Ascending aorta (tissue), 2 donors: ENCODE data around the gene RGS3. TPM values are rescaled to one million over a fixed set of nuclear protein-coding genes. Genes with fewer than 3 reads are reported as not detected.

Experiments used
- DNase-seq, 2 donors: peaks; one replicate each; pipeline ENCODE4 v3.0.0-alpha.2; 2019; ENCODE audit warnings: low spot score in 2 of 2
- H3K27ac ChIP-seq, 2 donors: fragments of 200-600 bp; sonication (generic); one replicate each; pipeline ENCODE4 v1.5.1; 2016 to 2017; ENCODE audit warnings: mild to moderate bottlenecking in 1 of 2
- H3K27me3 ChIP-seq: fragments of 200-600 bp; sonication (generic); one replicate; pipeline ENCODE4 v1.5.1; 2017
- H3K36me3 ChIP-seq, 2 donors: fragments of 200-600 bp; sonication (generic); one replicate each; pipeline ENCODE4 v1.5.1; 2016
- H3K4me1 ChIP-seq, 2 donors: fragments of 200-600 bp; sonication (generic); one replicate each; pipeline ENCODE4 v1.5.1; 2016 to 2017; ENCODE audit warnings: mild to moderate bottlenecking in 1 of 2
- H3K4me3 ChIP-seq, 2 donors: fragments of 200-600 bp; sonication (generic); one replicate each; pipeline ENCODE4 v1.5.1; 2016 to 2017; ENCODE audit warnings: mild to moderate bottlenecking in 1 of 2
- H3K9me3 ChIP-seq, 2 donors: fragments of 200-600 bp; sonication (generic); one replicate each; pipeline ENCODE4 v1.5.1; 2016
- intact Hi-C: fragments of 100-400 bp; cut with DNase I; formaldehyde crosslinking; loops from one replicate; pipeline ENCODE4 v1.15.1; 2023
- total RNA-seq: library from RNA; depleted of rRNA; stranded (reverse); fragments of >200 nt; gene quantifications from one replicate; pipeline ENCODE4 v1.1.0, GENCODE V29; 2016
- TF ChIP-seq, protein P1 (sequence below), 3 experiments: fragments of 200-600 bp in 2 of 3; fragments of 450-650 bp in 1 of 3; sonication (generic) in 2 of 3; IDR thresholded peaks; one replicate each; pipeline ENCODE4 v1.5.1; 2016 to 2019; ENCODE audit warnings: antibody characterized with exemption in 3 of 3, mild to moderate bottlenecking in 1 of 3, moderate library complexity in 1 of 3

The RGS3 gene
- total RNA-seq, 1 donor from 2014 or later, result 125 TPM

DNA sequence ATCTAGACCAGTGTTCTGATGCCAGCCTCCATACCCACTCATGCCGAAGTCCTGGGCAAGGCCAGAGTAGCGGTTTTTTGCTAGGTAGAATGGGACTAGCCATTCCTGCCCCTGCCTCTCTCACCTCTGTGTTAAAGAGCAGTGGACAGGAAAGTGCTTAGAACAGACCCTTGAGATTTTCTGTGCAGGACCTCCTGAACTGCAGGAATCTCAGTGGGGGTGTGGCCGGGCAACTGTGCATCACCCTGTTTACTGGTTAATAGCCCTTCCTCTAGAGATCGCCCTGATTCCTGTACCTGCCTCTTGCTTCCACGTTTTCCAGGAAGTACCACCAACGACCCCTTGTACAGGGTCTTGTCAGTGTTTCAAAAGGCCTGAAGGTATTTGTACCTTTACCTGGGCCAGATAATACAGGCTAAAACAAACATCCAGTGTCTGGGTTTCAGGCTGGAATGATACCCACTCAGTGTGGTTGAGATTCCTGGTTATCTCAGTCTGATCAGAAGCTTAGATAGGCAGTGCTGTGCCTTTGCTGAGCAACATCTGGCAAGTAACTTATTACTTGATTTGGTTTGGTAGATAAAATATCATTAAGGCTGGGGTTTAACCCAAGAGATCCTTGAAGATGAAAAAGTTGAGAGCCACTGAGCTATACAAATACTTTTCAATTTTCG lies 65.9 kb downstream of the RGS3 start:
- no peak for DNase-seq
- Histone ChIP-seq H3K4me3 (no peak overlapping the region), H3K27ac (no peak overlapping the region), H3K9me3 (no peaks in the 10 kb centered on the region), H3K4me1 (peaks cover 12 to 41% of the 10 kb centered on the region in 2 donors), H3K36me3 (peaks cover 8 to 37% of the 10 kb centered on the region in 2 donors), H3K27me3 (no peaks in the 10 kb centered on the region)
- TF ChIP-seq, protein P1, sequence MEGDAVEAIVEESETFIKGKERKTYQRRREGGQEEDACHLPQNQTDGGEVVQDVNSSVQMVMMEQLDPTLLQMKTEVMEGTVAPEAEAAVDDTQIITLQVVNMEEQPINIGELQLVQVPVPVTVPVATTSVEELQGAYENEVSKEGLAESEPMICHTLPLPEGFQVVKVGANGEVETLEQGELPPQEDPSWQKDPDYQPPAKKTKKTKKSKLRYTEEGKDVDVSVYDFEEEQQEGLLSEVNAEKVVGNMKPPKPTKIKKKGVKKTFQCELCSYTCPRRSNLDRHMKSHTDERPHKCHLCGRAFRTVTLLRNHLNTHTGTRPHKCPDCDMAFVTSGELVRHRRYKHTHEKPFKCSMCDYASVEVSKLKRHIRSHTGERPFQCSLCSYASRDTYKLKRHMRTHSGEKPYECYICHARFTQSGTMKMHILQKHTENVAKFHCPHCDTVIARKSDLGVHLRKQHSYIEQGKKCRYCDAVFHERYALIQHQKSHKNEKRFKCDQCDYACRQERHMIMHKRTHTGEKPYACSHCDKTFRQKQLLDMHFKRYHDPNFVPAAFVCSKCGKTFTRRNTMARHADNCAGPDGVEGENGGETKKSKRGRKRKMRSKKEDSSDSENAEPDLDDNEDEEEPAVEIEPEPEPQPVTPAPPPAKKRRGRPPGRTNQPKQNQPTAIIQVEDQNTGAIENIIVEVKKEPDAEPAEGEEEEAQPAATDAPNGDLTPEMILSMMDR (IDR thresholded peaks at IDR 0.05), result no peak
- intact Hi-C loops, result no loop called here

DNA sequence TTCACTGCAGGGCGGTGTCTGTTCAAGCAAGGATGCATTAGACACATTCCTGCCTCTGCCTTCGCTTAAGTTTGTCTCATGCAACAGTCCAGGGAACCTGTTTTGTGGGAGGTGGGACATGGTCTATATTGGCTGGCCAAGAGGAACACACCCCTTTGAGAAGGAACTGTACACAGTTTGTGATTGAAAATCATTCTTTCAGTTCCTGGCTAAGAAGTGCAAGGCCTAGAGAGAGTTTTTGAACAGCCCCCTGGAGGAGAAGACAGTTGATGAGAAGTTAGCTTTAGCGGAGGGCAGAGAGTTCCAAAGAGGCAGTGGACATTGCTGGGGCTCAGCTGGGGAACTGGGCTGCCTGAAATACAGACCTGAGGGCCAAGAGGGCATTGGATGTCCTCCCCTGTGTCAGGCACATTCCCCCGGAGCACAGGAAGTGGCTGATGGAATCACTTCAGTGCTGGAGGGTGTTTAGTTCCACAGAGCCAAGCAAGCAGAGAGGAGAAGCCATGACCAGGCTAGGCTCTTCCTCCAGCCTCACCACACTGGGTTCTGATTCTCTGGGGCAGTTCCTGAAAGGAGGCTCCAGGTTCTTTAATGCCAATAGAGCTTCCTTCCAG lies 66.6 kb downstream of the RGS3 start:
- Histone ChIP-seq H3K36me3 (peaks cover 8 to 37% of the 10 kb centered on the region in 2 donors), H3K4me1 (peaks cover 6 to 34% of the 10 kb centered on the region in 2 donors), H3K4me3 (no peak overlapping the region)

GRCh38 chr9:113530942-113531341 lies 67.4 kb downstream of the RGS3 start:
- Histone ChIP-seq H3K4me1 (peaks cover 6 to 33% of the 10 kb centered on the region in 2 donors), H3K27me3 (no peaks in the 10 kb centered on the region), H3K9me3 (no peaks in the 10 kb centered on the region), H3K4me3 (no peak overlapping the region), H3K36me3 (peaks cover 8 to 37% of the 10 kb centered on the region in 2 donors), H3K27ac (no peak overlapping the region)
- DNase-seq, result peak in 1 of 2 donors; percentile 34
- TF ChIP-seq, protein P1 (IDR thresholded peaks at IDR 0.05), result no peak
- intact Hi-C loops, result no loop called here

More for the DNA sequence above, 66.6 kb downstream of the RGS3 start:
- DNase-seq, result peak in 1 of 2 donors; percentile 61
- intact Hi-C loops, result no loop called here
- no peaks in the 10 kb centered on the region for H3K9me3 ChIP-seq
- no peak overlapping the region for H3K27ac ChIP-seq
- TF ChIP-seq, protein P1 (IDR thresholded peaks at IDR 0.05), result no peak
- H3K27me3 ChIP-seq, result no peaks in the 10 kb centered on the region

DNA sequence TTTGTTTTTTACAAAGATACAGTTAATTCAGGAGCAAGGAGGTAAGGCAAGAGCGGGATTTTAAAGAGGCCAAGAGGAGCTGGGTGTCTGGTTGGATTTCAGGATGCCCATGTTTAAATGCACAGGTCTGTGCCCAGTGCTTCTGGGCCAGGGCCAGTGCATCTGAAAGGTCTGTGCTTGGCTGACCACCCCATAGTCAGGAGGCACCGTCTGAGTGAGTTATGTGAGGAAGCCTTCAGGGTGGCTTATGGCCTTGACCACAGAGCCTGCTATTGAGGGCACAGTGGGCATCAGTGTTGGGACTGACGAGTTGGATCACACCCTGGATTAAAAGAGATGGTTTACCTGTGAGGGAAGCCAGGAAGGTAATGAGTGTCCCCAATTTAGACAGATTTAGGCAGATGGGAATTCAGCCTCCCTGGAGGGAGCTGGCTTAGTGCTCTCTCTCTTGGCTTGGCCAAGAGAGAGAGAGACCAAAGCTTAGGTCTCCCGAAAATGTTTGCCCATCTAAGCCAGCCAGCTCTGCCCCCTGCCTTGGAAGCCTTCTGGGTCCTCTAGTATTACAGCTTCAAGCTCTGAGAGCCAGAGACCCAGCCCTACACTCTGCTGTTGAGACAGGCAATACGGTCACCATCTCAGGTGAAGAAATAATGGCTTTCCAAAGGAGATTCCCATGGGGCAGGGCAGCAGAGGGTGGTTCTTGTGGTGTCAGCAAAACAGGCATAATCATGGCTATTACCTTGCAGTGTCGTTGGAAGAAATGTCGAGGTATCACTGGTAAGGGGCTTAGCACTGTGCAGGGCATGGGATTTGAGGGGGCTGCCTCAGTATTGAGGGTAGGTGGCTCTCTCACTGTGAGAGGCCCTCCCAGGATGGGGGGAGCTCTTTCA lies 68.6 kb downstream of the RGS3 start:
- no peaks in the 10 kb centered on the region for H3K9me3 ChIP-seq
- peak in 1 of 2 donors; percentile 45 for DNase-seq
- intact Hi-C loops, result no loop called here
- no peaks in the 10 kb centered on the region for H3K27me3 ChIP-seq
- H3K4me3 ChIP-seq, result no peak overlapping the region
- peaks cover 15 to 34% of the 10 kb centered on the region in 2 donors for H3K4me1 ChIP-seq
- H3K36me3 ChIP-seq, result peaks cover 12 to 37% of the 10 kb centered on the region in 2 donors
- TF ChIP-seq, protein P1 (IDR thresholded peaks at IDR 0.05), result no peak
- peak overlapping the region; percentile 0 to 5 for H3K27ac ChIP-seq

DNA sequence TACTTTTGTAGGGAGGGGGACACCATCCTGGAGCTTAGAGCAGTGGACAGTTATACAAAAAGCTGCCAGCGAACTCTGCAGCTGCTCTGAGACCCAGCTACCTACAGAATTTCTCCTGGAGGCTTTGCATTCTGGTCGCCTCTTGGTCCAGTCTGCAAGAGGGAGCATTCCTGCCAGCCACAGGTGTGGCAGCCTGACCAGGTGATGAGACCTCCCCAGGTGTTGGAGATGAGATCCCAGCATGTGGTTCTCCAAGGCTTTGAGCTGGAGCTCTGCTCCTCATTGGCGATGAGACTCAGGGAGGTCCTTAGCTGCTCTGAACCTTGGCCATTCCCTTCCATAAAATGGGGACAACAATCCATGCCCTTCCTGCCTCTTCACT lies 69.3 kb downstream of the RGS3 start:
- no peak overlapping the region for H3K4me3 ChIP-seq
- H3K27me3 ChIP-seq, result no peaks in the 10 kb centered on the region
- H3K27ac ChIP-seq, result peak overlapping the region; percentile 0 to 5
- H3K4me1 ChIP-seq, result peaks cover 15 to 32% of the 10 kb centered on the region in 2 donors
- intact Hi-C loops, result no loop called here
- H3K9me3 ChIP-seq, result no peaks in the 10 kb centered on the region
- TF ChIP-seq, protein P1 (IDR thresholded peaks at IDR 0.05), result no peak
- peaks cover 12 to 37% of the 10 kb centered on the region in 2 donors for H3K36me3 ChIP-seq
- peak in 1 of 2 donors; percentile 51 for DNase-seq
